Midbrain (tissue), 1 donor: ENCODE measurements around the gene AOAH.
"Not testable (repeated sequence)": the region's sequence is repeated elsewhere in the genome, so short reads cannot be mapped to it uniquely, and the experiment has no call there.

Experiments used
- DNase-seq: peaks from one replicate; lab custom pipeline; 2025; lab: John Stamatoyannopoulos, UW

Gene AOAH

DNA sequence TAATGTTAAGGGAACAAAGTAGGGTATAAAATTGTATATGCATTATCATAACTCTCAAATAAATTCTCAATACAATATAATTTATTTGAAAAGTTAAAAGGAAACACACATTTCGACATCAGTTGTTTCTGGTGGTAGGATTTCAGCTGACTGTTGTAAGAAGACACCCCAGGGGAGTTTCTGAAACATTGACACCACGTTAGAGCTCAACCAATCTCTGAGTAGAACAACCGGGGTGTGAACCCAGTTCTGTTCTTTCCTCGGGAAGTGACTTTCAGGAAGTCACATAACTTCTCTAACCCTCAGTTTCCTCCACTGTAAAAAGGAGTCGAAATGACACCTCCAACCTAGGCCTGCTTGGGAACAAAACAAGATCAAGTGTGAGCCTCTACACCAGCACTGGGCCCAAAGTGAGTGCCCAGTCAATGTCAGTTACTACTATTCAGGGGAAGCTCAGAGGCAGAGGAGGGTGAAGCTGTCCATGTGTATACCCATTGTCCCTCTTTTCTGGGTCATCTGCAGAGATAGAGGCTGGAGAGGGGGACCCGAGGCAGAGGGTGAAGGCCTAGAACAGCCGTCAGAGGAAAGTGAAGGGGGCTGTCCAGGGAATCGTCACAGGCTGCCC, 67.1 kb downstream of the AOAH start:
- DNase-seq = no peak

DNA sequence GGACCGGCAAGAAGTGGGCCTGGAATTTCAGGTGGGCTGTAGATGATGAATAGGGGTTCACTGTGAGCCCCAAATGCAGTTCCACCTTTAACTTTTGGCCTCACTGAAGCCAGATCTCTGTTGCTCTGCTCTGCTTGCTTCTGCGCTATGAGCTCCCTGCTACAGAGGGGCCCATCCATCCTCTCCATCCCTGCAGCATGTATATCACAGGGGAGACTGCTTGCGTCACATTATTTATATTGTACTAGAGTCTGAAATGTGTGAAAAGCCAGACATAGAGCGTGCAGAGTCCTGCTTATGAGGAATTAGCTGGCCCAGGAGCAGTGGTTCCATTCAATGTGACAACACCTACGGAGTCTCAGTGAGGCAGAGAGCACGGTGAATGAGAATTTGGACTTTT, 69.9 kb downstream of the AOAH start:
- DNase-seq = no peak

DNA sequence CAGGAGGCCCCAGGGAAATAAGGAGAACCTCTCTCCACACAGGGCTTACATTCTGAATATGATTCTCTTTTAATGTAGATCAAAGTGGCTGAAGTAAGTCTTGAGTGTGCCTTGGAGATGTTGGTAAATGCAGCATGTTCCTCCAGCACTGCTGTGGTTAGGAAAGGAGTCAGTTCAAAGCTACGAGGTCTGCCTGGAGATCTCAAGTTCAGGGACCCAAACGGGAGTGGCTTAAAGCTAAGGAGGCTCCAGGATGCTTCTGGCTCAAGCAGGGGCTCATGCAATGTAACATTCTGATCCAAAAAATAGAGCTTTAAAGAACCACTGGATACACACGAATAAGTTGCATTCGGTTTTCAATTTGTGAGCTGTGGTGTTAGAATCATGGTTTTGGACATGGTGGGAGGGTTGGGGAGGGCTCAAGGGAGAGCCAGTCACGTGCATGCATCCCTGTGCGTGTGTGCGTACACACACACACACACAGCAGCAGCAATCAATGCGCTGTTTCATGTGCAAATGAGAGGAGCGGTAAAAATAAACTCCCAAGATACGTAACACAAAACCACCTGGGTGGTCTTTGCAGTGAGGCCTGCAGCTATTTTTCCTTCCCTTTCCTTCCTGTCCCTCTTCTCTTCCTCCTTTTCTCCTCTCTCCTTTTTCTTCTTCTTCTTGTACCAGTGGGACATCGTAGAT, 70.5 kb downstream of the AOAH start:
- DNase-seq = no peak

DNA sequence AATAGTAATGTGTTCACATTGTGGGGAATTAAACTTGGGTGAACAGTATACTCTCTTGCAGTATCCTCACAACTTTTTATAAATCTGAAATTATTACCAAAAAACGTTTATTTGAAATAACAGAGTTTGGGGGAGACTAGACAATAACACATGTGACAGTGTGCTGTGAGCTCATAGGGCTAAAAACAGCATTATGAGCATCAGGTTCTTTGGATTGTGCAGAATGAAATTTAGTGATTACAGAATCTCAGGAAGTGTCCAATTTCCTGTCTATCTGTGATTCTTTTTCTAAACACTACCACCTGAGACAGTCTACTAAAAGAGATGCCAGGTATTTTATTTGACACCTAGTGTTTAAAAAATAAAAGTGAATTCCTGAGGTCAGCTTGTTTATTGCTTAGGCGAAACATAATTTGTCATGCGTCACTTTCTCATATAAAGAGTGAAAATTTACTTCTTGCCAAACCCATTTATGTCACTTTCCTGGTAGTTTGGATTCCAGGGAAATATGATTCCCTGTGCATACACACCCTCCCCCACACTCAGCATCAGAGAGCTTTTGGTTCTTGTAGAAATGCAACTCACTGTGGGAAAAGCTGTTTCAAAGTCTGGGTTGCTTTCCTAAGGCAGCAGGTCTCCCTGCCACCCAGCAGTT, 71.2 kb downstream of the AOAH start:
- no peak for DNase-seq

DNA sequence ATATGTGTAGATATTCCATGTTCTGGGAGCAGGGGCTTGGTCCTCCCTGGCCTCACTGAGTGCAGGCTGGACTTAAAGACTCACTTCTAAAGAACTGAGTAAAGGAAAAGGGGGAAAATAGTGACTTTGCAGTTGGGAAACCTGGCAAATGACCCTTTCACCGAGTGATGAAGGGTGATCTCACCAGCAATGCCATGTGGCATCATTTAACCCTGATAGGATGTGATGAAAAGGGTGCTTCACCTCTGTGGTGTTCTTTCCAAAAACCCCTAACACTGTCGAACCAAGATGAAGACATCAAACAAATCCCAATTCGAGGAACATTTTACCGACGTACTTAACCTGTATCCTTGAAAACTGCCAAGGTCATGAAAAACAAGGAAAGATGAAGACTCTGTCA, 71.9 kb downstream of the AOAH start:
- no peak for DNase-seq

DNA sequence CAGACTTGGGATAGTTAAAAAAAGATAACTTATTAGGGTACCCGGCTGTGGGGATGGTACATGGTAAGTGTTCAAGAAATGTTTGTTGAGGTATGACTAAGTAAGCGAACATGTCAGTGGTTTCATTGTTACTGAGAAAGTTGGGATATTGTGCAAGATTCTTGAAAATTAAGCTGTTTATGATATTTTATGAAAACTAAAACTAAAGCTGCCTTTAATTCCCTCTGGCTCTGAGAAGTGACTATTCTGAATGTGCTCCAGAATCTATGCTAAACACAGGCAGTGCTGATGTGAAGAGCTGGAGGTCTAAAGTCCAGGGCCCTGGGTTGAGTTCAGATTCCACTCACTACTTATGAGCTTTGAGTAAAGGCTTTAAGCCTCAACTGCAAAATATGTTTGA, 72.9 kb downstream of the AOAH start:
- no peak for DNase-seq

DNA sequence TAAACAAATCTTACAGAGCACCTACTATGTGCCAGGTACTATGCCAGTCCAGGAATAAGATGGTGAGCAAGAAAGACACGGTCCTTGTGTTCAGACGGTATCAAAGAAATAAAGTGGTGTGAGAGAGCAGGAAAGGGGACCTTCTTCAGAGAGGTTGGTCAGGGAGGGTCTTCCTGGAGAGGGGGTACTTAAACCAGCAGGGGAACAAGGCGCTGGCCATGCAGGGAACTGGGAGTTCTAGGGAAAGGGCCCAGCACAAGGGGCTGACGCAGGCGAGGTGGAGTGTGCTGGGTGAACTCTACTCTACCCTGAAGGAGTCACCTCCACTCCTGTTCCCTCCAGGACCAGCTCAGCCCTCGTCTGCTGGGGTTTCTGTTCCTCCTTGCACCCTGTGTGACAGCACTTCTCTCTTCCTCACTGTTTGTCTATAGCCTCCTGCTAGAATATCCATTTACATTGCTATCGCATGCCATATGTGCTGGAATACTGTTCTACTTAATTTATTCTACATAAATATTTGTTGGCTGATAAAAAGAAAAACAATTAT, 73.5 kb downstream of the AOAH start:
- DNase-seq = no peak

DNA sequence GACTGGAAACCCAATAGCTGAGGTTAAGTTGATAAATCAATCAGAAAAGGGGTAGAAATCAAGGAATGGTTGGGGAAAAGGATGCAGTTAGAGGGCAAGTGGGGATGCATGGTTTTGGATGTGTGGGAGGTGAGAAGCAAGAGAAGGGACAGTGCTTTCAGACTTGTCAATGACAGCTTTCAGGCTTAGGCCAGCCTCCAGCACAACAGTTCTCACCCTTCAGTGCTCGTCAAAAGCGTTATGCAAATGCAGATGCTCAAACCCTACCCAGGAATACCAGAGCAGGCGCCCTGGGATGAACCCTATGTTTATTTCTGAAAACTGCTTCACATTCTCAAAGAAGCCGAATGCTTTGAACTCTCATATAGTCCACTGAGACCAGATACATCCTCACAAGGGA, 74.0 kb downstream of the AOAH start:
- no peak for DNase-seq

DNA sequence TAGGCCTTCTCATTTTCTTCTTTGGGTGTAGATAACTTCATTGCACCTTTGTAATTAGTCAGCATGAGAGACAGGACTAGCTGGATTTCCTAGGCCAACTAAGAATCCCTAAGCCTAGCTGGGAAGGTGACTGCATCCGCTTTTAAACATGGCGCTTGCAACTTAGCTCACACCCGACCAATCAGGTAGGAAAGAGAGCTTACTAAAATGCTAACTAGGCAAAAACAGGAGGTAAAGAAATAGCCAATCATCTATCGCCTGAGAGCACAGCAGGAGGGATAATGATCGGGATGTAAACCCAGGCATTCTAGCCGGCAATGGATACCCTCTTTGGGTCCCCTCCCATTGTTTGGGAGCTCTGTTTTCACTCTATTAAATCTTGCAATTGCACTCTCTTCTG, 75.0 kb downstream of the AOAH start:
- DNase-seq = not testable (repeated sequence)

DNA sequence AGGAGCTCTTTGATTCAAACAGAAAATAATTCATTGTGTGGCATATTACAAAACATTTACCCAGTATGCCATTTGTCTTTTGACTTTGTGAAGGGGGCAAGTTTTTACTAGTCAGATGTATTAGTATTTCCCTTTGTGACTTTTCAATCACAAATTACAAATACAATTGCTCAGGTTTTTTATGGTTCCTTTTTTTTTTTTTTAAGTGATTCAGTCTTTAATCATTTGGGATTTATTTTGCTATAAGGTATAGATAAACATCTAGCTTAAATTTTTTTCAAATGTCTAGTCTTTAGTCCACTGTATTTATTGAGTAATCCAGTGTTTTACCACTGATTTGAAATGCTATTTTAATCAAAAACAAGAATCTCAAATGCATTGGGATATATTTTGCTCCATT, 75.9 kb downstream of the AOAH start:
- no peak for DNase-seq

DNA sequence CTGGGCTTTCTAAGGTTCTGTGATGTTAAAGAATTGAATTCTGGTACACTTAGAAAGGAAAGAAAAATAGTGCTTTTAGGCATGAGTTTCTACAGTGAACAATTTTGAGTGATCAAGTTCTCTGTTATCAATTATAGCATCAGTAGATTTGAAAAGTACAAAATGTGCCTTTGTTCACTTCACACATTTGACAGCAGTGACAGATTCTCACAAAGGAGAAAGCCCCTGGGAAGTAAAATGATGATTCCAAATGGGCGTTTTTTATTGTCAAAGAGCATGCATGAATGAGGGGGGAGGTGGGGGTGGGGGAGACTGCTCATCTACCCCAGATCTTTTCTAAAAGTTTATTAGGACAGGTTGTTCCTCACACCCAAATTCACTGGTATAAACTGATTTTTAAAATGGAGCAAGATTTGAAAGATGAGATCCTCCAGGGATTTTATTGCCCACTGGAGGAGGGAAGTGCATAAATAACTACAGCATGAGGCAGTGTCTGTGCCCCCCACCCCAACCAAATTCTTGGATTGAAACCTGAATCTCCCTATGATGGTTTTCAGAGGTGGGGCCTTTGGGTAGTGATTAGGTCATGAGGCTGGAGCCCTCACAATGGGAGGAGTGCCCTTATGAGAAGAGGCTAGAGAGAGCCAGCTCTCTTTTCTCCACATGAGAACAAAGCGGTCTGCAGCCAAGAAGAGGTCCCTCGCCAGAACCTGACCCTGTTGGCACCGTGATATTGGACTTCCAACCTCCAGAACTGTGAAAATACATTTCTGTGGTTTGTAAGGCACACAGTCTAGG, 79.5 kb downstream of the AOAH start:
- no peak for DNase-seq

DNA sequence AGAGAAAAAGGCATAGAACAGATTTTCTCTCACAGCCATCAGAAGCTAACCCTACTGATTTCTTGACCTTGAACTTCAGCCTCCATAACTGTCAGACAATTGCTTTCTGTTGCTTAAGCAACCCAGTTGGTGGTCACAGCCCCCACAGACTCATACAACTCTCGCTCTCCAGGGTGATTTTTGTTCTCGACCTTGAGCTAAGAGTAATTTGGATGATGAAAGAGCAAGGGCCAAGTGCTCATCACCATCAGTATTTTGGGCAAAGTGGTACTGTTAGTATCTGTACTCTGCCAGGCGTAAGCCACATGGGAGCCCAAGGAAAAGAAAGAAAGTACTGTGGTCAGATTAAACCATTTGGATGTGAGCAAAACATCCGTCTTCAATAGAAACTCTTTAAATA, 81.9 kb downstream of the AOAH start:
- no peak for DNase-seq

GRCh38 chr7:36642010-36642409, 82.3 kb downstream of the AOAH start:
- no peak for DNase-seq

GRCh38 chr7:36640682-36641081, 83.6 kb downstream of the AOAH start:
- no peak for DNase-seq

GRCh38 chr7:36639826-36640225, 84.5 kb downstream of the AOAH start:
- no peak for DNase-seq

DNA sequence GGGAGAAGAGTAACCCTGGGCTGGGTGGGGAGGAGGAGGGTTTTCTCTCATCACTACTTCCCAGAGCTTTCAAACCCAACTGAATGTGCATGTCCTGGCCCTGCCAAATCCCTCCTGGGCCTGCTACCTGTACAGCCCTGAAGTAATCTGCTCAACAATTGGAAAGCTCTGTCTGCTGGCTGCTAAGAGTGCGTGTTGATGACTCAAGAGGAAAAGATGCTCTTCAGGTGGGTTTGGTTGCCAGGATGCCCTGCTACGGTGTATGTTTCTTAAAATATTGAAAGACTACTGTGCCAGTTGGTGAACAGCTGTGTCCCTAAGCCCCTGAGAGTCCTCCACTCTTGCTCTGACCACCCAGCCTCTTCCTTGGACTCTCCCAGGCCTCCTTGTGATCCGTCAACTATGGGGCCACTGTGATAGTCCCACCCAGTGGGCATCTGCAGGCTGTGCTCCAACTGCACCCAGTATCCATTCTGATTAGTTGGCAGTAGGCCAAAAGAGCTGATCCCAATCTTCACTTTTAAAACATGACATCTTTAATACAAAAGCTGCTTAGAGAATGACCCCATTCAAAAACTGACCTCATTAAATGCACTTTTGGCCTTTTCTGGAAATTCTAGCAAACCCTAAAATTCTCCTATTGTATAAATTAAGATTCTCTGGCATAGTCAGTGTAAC, 85.6 kb downstream of the AOAH start:
- DNase-seq = no peak

DNA sequence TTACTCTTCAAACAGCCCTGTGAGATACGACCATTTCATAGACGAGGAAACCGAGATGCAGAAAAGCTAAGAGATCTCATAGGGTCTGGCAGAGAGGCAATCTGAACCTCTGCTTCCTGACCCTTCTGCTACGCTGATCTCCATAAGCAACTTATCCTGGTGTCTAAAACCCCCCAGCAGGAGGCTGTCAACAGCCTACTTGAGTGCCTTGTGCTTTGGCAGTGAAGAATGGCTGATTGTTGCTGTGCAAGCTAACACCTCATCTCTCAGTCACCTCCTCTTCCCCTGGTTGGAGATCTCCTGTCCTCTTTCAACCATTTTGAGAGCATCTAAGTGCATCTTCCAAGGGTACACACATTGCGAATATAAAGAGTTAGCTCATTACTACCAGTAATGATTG, 86.2 kb downstream of the AOAH start:
- DNase-seq = no peak

DNA sequence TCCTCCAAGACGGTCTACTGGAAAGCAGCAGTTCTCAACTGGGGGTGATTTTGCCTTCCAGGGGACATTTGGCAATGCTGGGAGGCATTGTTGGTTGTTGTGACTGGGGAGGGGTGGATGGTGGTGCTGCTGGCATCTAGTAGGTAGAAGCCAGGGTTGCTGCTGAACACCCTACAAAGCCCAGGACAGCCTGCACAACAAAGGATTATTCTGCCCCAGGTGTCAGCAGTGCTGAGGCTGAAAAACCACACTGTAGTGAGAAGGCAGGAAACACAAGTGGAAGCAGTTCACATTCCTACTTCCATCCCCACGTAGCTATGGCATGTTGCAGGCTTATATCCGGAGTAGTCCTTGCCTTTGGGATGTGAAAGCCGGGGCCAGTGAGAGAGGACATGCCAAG, 86.9 kb downstream of the AOAH start:
- DNase-seq = no peak

GRCh38 chr7:36636126-36636525, 88.2 kb downstream of the AOAH start:
- DNase-seq = no peak

- DNase-seq = no peak
Observed at GRCh38 chr7:36635091-36635490, 89.2 kb downstream of the AOAH start.

GRCh38 chr7:36633377-36633776, 90.9 kb downstream of the AOAH start:
- DNase-seq = no peak

DNA sequence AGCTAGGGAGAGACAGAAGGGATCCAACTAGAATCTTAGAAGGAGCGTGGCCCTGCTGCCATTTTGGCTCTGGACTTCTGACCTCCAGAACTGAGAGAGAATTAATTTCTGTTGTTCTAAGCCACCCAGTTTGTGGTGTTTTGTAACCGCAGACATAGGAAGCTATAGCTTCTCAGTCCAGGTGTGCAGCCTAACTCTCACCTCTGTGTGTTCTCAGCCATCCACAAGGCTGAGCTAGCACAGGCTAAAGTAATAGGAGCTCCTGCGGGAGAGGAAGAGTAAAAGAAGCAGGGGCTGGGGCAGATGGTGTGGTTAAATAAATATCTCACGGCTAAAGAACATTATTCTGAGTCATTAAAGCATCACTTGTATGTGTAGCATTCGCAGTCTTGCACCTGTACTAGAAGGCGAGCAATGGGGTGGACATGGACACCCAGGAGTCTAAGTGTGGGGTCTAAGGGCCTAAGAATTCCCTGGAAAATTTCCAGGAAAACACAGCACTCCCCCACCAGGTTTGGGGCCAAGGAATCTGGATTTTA, 94.1 kb downstream of the AOAH start:
- DNase-seq = no peak
